Natural killer cell (primary cell): Measurements from ENCODE around the gene LPAR1. TPM values are rescaled to one million over a fixed set of nuclear protein-coding genes. Genes with fewer than 3 reads are reported as not detected.

Source experiments
- ATAC-seq, 3 donors: fragments of 150-1000 bp in 2 of 3; fragments of 200-7000 bp in 1 of 3; cut with Tn5 transposase; 1 replicate in 1 of 3; 2 replicates in 2 of 3; pipeline ENCODE4 v1.10.0; 2021; ENCODE audit warnings: mild to moderate bottlenecking in 2 of 3, moderate library complexity in 2 of 3
- DNase-seq, 2 donors: peaks; one replicate each; pipeline versions ENCODE4 v3.0.0 to v3.0.0-alpha.2; 2013 to 2021; ENCODE audit warnings: mixed read lengths in 1 of 2
- H3K27ac ChIP-seq: one replicate; pipeline ENCODE4 v1.5.1; 2013; ENCODE audit warnings: mild to moderate bottlenecking, low read length
- H3K27me3 ChIP-seq: one replicate; pipeline ENCODE4 v1.6.1; 2013; ENCODE audit warnings: low read length; ENCODE audit not compliant: control insufficient read depth, insufficient read depth
- H3K36me3 ChIP-seq: one replicate; pipeline ENCODE4 v1.6.1; 2013; ENCODE audit warnings: low read length; ENCODE audit not compliant: control insufficient read depth, insufficient read depth
- H3K4me1 ChIP-seq: one replicate; pipeline ENCODE4 v1.6.1; 2013; ENCODE audit warnings: low read length; ENCODE audit not compliant: control insufficient read depth, insufficient read depth
- H3K4me3 ChIP-seq: one replicate; pipeline ENCODE4 v1.5.1; 2013; ENCODE audit warnings: low read length
- H3K9me3 ChIP-seq: one replicate; pipeline ENCODE4 v1.6.1; 2013; ENCODE audit warnings: low read length; ENCODE audit not compliant: control insufficient read depth, insufficient read depth
- H3K27ac Mint-ChIP-seq, 2 donors: one replicate each; pipeline ENCODE4 v1.8.0; 2022; ENCODE audit warnings: mild to moderate bottlenecking in 2 of 2, mixed read lengths in 2 of 2, moderate library complexity in 1 of 2
- H3K27me3 Mint-ChIP-seq, 2 donors: one replicate each; pipeline ENCODE4 v1.8.0; 2022; ENCODE audit warnings: low read depth in 2 of 2, mixed read lengths in 2 of 2
- H3K36me3 Mint-ChIP-seq: one replicate; pipeline ENCODE4 v1.8.0; 2022; ENCODE audit warnings: mixed read lengths
- H3K4me1 Mint-ChIP-seq, 2 donors: one replicate each; pipeline ENCODE4 v1.8.0; 2022; ENCODE audit warnings: mixed read lengths in 2 of 2
- H3K4me3 Mint-ChIP-seq: one replicate; pipeline ENCODE4 v1.8.0; 2022; ENCODE audit warnings: mild to moderate bottlenecking, moderate library complexity, mixed read lengths
- H3K9me3 Mint-ChIP-seq, 2 donors: one replicate each; pipeline ENCODE4 v1.8.0; 2022; ENCODE audit warnings: mixed read lengths in 2 of 2
- CTCF ChIP-seq: fragments of 200-600 bp; IDR thresholded peaks from one replicate; pipeline ENCODE4 v1.8.0; 2022; ENCODE audit warnings: antibody characterized with exemption
- WGBS: methylation state at CpG from one replicate; pipeline ENCODE4 v1.1.7; 2013; ENCODE audit warnings: missing lambda C conversion rate; ENCODE audit not compliant: insufficient coverage; 5-methylcytosine and 5-hydroxymethylcytosine counted together
- intact Hi-C: fragments of 100-400 bp; cut with micrococcal nuclease; formaldehyde crosslinking; loops from one replicate; pipeline ENCODE4 v1.14.2; 2022
- total RNA-seq, 4 donors: library from RNA; stranded (reverse); fragments of 120-200 nt in 1 of 4; gene quantifications; one replicate each; pipeline versions ENCODE4 v1.2.3 to v1.2.4, GENCODE V29; 2013 to 2022

The LPAR1 gene
- total RNA-seq, 3 donors from 2014 or later (not counting 1 experiment from before 2014, with no cell fraction given): 0.48 to 0.50 TPM; not detected in 1

GRCh38 chr9:111020594-111020993, 17.7 kb downstream of the LPAR1 start:
- Mint-ChIP-seq H3K9me3 (peaks cover 5 to 6% of the 10 kb centered on the region in 2 donors), H3K27me3 (no peaks in the 10 kb centered on the region), H3K4me1 (no peaks in the 10 kb centered on the region), H3K27ac (no peak overlapping the region), H3K4me3 (no peak overlapping the region), H3K36me3 (no peaks in the 10 kb centered on the region)
- intact Hi-C loops: no loop called here
- Histone ChIP-seq H3K27me3 (no peaks in the 10 kb centered on the region), H3K4me3 (no peak overlapping the region), H3K27ac (no peak overlapping the region), H3K36me3 (no peaks in the 10 kb centered on the region), H3K9me3 (no peaks in the 10 kb centered on the region), H3K4me1 (no peaks in the 10 kb centered on the region)
- no peak for TF ChIP-seq CTCF
- WGBS: no CpG with 5 or more reads among the region's 1 CpG
- ATAC-seq (no peak), DNase-seq (no peak)

- Mint-ChIP-seq H3K9me3 (peaks cover 0 to 2% of the 10 kb centered on the region in 2 donors), H3K4me3 (no peak overlapping the region), H3K27me3 (no peaks in the 10 kb centered on the region), H3K4me1 (no peaks in the 10 kb centered on the region), H3K36me3 (no peaks in the 10 kb centered on the region), H3K27ac (no peak overlapping the region)
- Histone ChIP-seq H3K36me3 (no peaks in the 10 kb centered on the region), H3K4me3 (no peak overlapping the region), H3K27me3 (no peaks in the 10 kb centered on the region), H3K4me1 (no peaks in the 10 kb centered on the region), H3K27ac (no peak overlapping the region), H3K9me3 (no peaks in the 10 kb centered on the region)
- no peak for TF ChIP-seq CTCF
- peak in 1 of 3 donors; percentile 24 for ATAC-seq
- WGBS: 12% methylated on average over 3 of the region's 3 CpGs
- intact Hi-C loops: no loop called here
- no peak for DNase-seq
Measured at GRCh38 chr9:111016426-111017045, 21.7 kb downstream of the LPAR1 start.

- intact Hi-C loops: no loop called here
- no peaks in the 10 kb centered on the region for H3K9me3 ChIP-seq
Measured at GRCh38 chr9:111016016-111016415, 22.3 kb downstream of the LPAR1 start.

More at GRCh38 chr9:111016016-111016415, 22.3 kb downstream of the LPAR1 start:
- H3K27me3 Mint-ChIP-seq: no peaks in the 10 kb centered on the region
- no peak overlapping the region for H3K4me3 ChIP-seq
- TF ChIP-seq CTCF: no peak
- H3K9me3 Mint-ChIP-seq: peaks cover 0 to 2% of the 10 kb centered on the region in 2 donors
- no peaks in the 10 kb centered on the region for H3K4me1 ChIP-seq
- no peaks in the 10 kb centered on the region for H3K36me3 ChIP-seq
- H3K4me3 Mint-ChIP-seq: no peak overlapping the region
- H3K27ac ChIP-seq: no peak overlapping the region
- ATAC-seq (no peak), DNase-seq (no peak)
- H3K4me1 Mint-ChIP-seq: no peaks in the 10 kb centered on the region
- 68% methylated on average over 1 of the region's 1 CpG for WGBS
- H3K36me3 Mint-ChIP-seq: no peaks in the 10 kb centered on the region
- no peak overlapping the region for H3K27ac Mint-ChIP-seq
- H3K27me3 ChIP-seq: no peaks in the 10 kb centered on the region
